Thyroid gland (tissue), 4 donors: ENCODE results near the gene MAGI2. TPM values are rescaled to one million over a fixed set of nuclear protein-coding genes. Genes with fewer than 3 reads are reported as not detected.

Experiments used
- DNase-seq, 2 donors: peaks; one replicate each; pipeline ENCODE4 v3.0.0-alpha.2; 2019
- H3K27ac ChIP-seq, 3 donors: fragments of 200-600 bp; sonication (generic); 1 replicate in 2 of 3; 2 replicates in 1 of 3; pipeline ENCODE4 v1.5.1; 2016 to 2019; ENCODE audit warnings: mild to moderate bottlenecking in 1 of 3, moderate library complexity in 1 of 3
- H3K27me3 ChIP-seq: fragments of 200-600 bp; sonication (generic); one replicate; pipeline ENCODE4 v1.5.1; 2019
- H3K36me3 ChIP-seq, 2 donors: fragments of 200-600 bp; sonication (generic); one replicate each; pipeline ENCODE4 v1.5.1; 2016 to 2019
- H3K4me1 ChIP-seq, 2 donors: fragments of 200-600 bp; sonication (generic); one replicate each; pipeline ENCODE4 v1.5.1; 2017 to 2019
- H3K4me3 ChIP-seq, 3 donors: fragments of 200-600 bp; sonication (generic); replicated peaks in 1 of 3; 1 replicate in 2 of 3; 2 replicates in 1 of 3; pipeline ENCODE4 v1.5.1; 2016; ENCODE audit warnings: mild to moderate bottlenecking in 1 of 3
- H3K9me3 ChIP-seq: fragments of 200-600 bp; sonication (generic); one replicate; pipeline ENCODE4 v1.5.1; 2017
- POLR2A ChIP-seq, 2 donors: fragments of 450-650 bp; IDR thresholded peaks; one replicate each; pipeline ENCODE4 v1.6.1; 2017; ENCODE audit warnings: antibody characterized with exemption in 2 of 2, mild to moderate bottlenecking in 2 of 2, moderate library complexity in 1 of 2
- WGBS, 2 donors: methylation state at CpG; one replicate each; pipeline ENCODE4 v1.1.5; 2017; 5-methylcytosine and 5-hydroxymethylcytosine counted together
- intact Hi-C: fragments of 100-400 bp; cut with DNase I; formaldehyde crosslinking; loops from one replicate; pipeline ENCODE4 v1.15.1; 2023
- total RNA-seq, 4 donors: library from RNA; depleted of rRNA; stranded (reverse); fragments of >200 nt; gene quantifications; one replicate each; pipeline ENCODE4 v1.2.3, GENCODE V29; 2016
- TF ChIP-seq, protein P1 (sequence below), 6 experiments: fragments of 200-600 bp in 3 of 6; fragments of 450-650 bp in 3 of 6; sonication (generic) in 3 of 6; IDR thresholded peaks; one replicate each; pipeline ENCODE4 v1.5.1; 2016 to 2019; ENCODE audit warnings: antibody characterized with exemption in 6 of 6, mild to moderate bottlenecking in 2 of 6, inconsistent platforms in 1 of 6, moderate library complexity in 1 of 6

The MAGI2 gene
- total RNA-seq, 4 donors from 2014 or later, result 20.7 to 31.1 (median 26.0) TPM

DNA sequence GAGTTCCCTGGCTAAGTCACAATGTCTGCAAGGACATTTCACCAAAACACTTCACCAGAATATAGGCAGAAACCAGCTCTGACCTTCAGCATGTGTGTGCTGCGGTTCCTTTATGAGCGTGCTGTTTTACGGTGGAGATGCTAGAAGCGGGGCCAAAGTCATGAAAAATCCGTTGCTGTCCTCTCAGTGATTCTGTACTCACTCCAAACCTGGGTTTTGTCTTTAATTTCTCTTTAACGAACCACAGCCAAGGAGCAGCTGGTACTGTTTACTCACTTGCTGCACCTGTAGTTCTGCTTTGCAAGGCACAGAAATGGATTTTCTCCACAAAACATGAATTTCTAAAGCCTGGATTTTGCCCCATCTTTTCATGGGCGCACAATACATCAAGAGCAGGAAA is 1015.0 kb downstream of the MAGI2 start:
- WGBS, 2 donors, result 90 to 91% methylated on average over 7 of the region's 7 CpGs
- no peak for TF ChIP-seq POLR2A (IDR thresholded peaks at IDR 0.05)
- TF ChIP-seq, protein P1, sequence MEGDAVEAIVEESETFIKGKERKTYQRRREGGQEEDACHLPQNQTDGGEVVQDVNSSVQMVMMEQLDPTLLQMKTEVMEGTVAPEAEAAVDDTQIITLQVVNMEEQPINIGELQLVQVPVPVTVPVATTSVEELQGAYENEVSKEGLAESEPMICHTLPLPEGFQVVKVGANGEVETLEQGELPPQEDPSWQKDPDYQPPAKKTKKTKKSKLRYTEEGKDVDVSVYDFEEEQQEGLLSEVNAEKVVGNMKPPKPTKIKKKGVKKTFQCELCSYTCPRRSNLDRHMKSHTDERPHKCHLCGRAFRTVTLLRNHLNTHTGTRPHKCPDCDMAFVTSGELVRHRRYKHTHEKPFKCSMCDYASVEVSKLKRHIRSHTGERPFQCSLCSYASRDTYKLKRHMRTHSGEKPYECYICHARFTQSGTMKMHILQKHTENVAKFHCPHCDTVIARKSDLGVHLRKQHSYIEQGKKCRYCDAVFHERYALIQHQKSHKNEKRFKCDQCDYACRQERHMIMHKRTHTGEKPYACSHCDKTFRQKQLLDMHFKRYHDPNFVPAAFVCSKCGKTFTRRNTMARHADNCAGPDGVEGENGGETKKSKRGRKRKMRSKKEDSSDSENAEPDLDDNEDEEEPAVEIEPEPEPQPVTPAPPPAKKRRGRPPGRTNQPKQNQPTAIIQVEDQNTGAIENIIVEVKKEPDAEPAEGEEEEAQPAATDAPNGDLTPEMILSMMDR (IDR thresholded peaks at IDR 0.05), result no peak
- Histone ChIP-seq H3K36me3 (no peaks in the 10 kb centered on the region), H3K27me3 (no peaks in the 10 kb centered on the region), H3K4me1 (peaks cover 21 to 25% of the 10 kb centered on the region in 2 donors), H3K27ac (no peak overlapping the region), H3K9me3 (no peaks in the 10 kb centered on the region), H3K4me3 (no peak overlapping the region)
- intact Hi-C loops, result no loop called here
- DNase-seq, result no peak

DNA sequence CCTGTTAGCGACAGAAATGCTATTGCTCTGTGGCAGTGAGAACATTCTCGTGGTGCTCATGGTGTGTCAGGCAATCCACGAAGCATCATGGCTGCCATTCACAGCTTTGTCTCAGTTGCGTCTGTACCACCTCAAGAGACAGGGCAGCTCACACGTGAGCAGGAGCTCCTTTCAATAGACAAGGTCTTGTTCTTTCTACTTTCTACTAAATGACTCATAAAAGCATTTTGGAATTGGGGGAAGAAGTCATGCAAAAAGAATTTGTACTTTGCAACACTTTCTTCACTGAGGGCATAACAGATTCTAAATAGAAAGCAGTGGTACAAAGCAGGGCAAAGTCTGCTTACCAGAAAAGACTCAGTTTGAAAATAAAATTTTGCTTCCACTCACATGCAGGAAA is 1016.3 kb downstream of the MAGI2 start:
- no peak for TF ChIP-seq POLR2A (IDR thresholded peaks at IDR 0.05)
- TF ChIP-seq, protein P1 (IDR thresholded peaks at IDR 0.05), result no peak
- Histone ChIP-seq H3K4me1 (peaks cover 21 to 25% of the 10 kb centered on the region in 2 donors), H3K4me3 (no peak overlapping the region), H3K9me3 (no peaks in the 10 kb centered on the region), H3K27me3 (no peaks in the 10 kb centered on the region), H3K36me3 (no peaks in the 10 kb centered on the region), H3K27ac (peak overlapping the region in 1 of 3 donors; percentile 71)
- intact Hi-C loops, result no loop called here
- peak in 1 of 2 donors; percentile 15 for DNase-seq
- WGBS, 2 donors, result 67% methylated on average over 5 of the region's 5 CpGs

DNA sequence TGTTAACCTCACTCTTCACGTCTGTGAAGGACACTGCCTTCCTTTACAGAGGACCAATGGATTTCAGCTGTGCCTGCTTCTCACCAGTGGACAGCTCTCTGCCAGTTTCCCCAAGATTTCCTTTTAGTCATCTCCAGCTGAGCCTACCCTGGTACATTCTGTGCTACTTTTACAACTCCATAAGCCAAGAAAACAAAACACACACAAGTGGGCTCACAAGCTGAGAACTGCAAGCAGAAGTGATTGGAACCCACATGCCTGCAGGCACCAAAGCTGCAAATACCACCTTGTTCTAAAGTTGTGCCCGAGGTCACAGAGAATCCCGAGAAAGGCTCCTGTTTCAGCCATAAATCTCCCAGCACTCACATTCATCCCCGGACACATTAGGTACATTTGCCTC is 1018.1 kb downstream of the MAGI2 start:
- no peak overlapping the region for H3K4me3 ChIP-seq
- peak; percentile 27 to 48 for DNase-seq
- H3K36me3 ChIP-seq, result no peaks in the 10 kb centered on the region
- intact Hi-C loops, result no loop called here
- WGBS, 2 donors, result 60 to 63% methylated on average over 4 of the region's 4 CpGs
- H3K9me3 ChIP-seq, result no peaks in the 10 kb centered on the region
- no peak for TF ChIP-seq POLR2A (IDR thresholded peaks at IDR 0.05)
- TF ChIP-seq, protein P1 (IDR thresholded peaks at IDR 0.05), result no peak
- H3K27me3 ChIP-seq, result no peaks in the 10 kb centered on the region
- H3K4me1 ChIP-seq, result peaks cover 21 to 25% of the 10 kb centered on the region in 2 donors
- H3K27ac ChIP-seq, result peak overlapping the region; percentile 26 to 71 (median 43)

DNA sequence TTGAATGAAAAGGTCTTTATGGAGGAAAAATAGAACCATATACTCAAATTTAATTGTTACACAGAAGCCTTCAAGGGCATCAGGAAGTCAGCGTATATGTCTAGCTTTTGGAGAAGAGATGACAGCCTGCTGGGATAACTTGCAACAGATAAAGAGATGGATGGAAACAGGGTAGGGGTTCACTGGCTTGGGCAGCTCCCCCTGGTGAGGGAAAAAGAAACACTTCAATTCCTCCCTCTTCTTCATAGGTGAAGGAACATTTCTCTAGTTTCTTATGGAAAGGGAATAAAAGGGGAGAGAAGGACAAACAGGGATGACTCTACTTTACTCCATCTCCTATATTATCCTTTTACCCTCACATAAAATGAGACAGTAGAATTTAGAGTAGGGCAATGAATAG is 1019.2 kb downstream of the MAGI2 start:
- peaks cover 21 to 25% of the 10 kb centered on the region in 2 donors for H3K4me1 ChIP-seq
- H3K36me3 ChIP-seq, result no peaks in the 10 kb centered on the region
- no peak overlapping the region for H3K4me3 ChIP-seq
- no peaks in the 10 kb centered on the region for H3K27me3 ChIP-seq
- H3K9me3 ChIP-seq, result no peaks in the 10 kb centered on the region
- H3K27ac ChIP-seq, result no peak overlapping the region
- intact Hi-C loops, result no loop called here
- no peak for DNase-seq
- WGBS, 2 donors, result 87 to 94% methylated on average over 1 of the region's 1 CpG
- TF ChIP-seq, protein P1 (IDR thresholded peaks at IDR 0.05), result no peak
- no peak for TF ChIP-seq POLR2A (IDR thresholded peaks at IDR 0.05)

DNA sequence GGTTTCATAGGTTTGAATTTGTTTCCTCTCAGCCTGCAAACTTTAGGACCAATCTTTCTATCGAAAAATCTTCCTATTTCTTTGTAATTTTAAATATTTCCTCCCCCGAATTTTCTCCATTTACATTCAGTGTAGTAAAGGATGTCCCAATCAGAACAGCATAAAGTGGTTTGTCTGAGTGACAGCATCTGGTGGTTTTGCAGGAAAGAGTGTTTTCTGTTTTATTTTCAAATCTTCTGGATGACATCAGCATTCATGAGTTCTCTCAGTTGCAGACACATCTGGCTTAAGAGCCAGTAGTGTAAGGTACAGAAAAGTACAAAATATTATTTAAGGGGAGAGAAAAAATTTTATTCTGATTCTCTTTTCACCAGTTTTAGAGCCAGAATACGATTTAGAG is 1020.0 kb downstream of the MAGI2 start:
- TF ChIP-seq, protein P1 (IDR thresholded peaks at IDR 0.05), result no peak
- TF ChIP-seq POLR2A (IDR thresholded peaks at IDR 0.05), result no peak
- no peak overlapping the region for H3K27ac ChIP-seq
- no peaks in the 10 kb centered on the region for H3K27me3 ChIP-seq
- intact Hi-C loops, result no loop called here
- H3K9me3 ChIP-seq, result no peaks in the 10 kb centered on the region
- H3K36me3 ChIP-seq, result no peaks in the 10 kb centered on the region
- H3K4me1 ChIP-seq, result peaks cover 21 to 25% of the 10 kb centered on the region in 2 donors
- H3K4me3 ChIP-seq, result no peak overlapping the region
- DNase-seq, result no peak
- 71 to 95% methylated on average over 3 of the region's 3 CpGs for WGBS, 2 donors
